Ishikawa (cell line): ENCODE results near the gene TBC1D2.

Experiments
- CEBPB ChIP-seq: IDR thresholded peaks from 2 replicates; pipeline ENCODE4 v1.6.1; 2012
- CREB1 ChIP-seq: IDR thresholded peaks from 2 replicates; pipeline ENCODE4 v1.6.1; 2012; ENCODE audit warnings: low read depth
- EGR1 ChIP-seq: IDR thresholded peaks from 2 replicates; pipeline ENCODE4 v1.6.1; 2012
- EP300 ChIP-seq: IDR thresholded peaks from 2 replicates; pipeline ENCODE4 v1.6.1; 2012; ENCODE audit warnings: borderline replicate concordance
- FOXM1 ChIP-seq: IDR thresholded peaks from 2 replicates; pipeline ENCODE4 v1.6.1; 2012; ENCODE audit warnings: low read depth, borderline replicate concordance
- NFIC ChIP-seq: IDR thresholded peaks from 2 replicates; pipeline ENCODE4 v1.6.1; 2012
- RAD21 ChIP-seq: IDR thresholded peaks from 2 replicates; pipeline ENCODE4 v1.6.1; 2012; ENCODE audit warnings: low read depth
- TAF1 ChIP-seq: IDR thresholded peaks from 2 replicates; pipeline ENCODE4 v1.6.1; 2012; ENCODE audit warnings: low read depth, mild to moderate bottlenecking
- TCF12 ChIP-seq: IDR thresholded peaks from 2 replicates; pipeline ENCODE4 v1.6.1; 2012; ENCODE audit warnings: low read depth
- TEAD4 ChIP-seq: IDR thresholded peaks from 2 replicates; pipeline ENCODE4 v1.6.1; 2012
- YY1 ChIP-seq: IDR thresholded peaks from 2 replicates; pipeline ENCODE4 v1.6.1; 2012; ENCODE audit warnings: low read depth
- ZBTB7A ChIP-seq: IDR thresholded peaks from 2 replicates; pipeline ENCODE4 v1.6.1; 2012; ENCODE audit warnings: low read depth
- TF ChIP-seq, protein P1 (sequence below): IDR thresholded peaks from 2 replicates; pipeline ENCODE4 v1.6.1; 2012
- TF ChIP-seq, protein P2 (sequence below): IDR thresholded peaks from 2 replicates; pipeline ENCODE4 v1.6.1; 2012
- TF ChIP-seq, protein P3 (sequence below): IDR thresholded peaks from 2 replicates; pipeline ENCODE4 v1.6.1; 2012; ENCODE audit warnings: low read depth, mild to moderate bottlenecking

The TBC1D2 gene

GRCh38 chr9:98190757-98191105, 64.7 kb downstream of the TBC1D2 start:
- TF ChIP-seq YY1 (no peak), FOXM1 (no peak)

DNA sequence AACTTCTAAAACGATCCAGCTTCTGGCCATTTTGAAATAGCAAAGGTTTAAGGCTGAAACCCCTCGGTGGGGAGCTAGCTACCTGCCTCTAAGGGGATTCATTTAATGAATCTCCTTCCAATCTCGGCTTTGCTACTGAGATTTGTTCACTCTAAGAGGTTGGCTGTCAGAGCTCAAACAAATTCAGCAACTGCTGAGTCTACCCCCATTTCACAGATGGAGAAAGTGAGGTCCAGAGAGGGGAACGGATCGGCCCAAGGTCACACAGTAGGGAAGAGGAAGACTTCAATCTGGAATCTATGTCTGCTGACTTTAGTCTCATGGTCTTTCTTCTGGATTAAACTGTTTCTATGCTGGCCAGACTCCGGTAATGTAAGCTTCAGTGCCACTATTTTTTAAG, 66.0 kb downstream of the TBC1D2 start:
- no peak for TF ChIP-seq EP300
- TF ChIP-seq, protein P1, sequence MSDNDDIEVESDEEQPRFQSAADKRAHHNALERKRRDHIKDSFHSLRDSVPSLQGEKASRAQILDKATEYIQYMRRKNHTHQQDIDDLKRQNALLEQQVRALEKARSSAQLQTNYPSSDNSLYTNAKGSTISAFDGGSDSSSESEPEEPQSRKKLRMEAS, result no peak
- no peak for TF ChIP-seq TCF12
- TF ChIP-seq TAF1, result no peak
- no peak for TF ChIP-seq CREB1
- TF ChIP-seq EGR1, result no peak
- TF ChIP-seq, protein P2, sequence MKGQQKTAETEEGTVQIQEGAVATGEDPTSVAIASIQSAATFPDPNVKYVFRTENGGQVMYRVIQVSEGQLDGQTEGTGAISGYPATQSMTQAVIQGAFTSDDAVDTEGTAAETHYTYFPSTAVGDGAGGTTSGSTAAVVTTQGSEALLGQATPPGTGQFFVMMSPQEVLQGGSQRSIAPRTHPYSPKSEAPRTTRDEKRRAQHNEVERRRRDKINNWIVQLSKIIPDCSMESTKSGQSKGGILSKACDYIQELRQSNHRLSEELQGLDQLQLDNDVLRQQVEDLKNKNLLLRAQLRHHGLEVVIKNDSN, result no peak
- no peak for TF ChIP-seq ZBTB7A
- TF ChIP-seq TEAD4, result no peak
- TF ChIP-seq, protein P3, sequence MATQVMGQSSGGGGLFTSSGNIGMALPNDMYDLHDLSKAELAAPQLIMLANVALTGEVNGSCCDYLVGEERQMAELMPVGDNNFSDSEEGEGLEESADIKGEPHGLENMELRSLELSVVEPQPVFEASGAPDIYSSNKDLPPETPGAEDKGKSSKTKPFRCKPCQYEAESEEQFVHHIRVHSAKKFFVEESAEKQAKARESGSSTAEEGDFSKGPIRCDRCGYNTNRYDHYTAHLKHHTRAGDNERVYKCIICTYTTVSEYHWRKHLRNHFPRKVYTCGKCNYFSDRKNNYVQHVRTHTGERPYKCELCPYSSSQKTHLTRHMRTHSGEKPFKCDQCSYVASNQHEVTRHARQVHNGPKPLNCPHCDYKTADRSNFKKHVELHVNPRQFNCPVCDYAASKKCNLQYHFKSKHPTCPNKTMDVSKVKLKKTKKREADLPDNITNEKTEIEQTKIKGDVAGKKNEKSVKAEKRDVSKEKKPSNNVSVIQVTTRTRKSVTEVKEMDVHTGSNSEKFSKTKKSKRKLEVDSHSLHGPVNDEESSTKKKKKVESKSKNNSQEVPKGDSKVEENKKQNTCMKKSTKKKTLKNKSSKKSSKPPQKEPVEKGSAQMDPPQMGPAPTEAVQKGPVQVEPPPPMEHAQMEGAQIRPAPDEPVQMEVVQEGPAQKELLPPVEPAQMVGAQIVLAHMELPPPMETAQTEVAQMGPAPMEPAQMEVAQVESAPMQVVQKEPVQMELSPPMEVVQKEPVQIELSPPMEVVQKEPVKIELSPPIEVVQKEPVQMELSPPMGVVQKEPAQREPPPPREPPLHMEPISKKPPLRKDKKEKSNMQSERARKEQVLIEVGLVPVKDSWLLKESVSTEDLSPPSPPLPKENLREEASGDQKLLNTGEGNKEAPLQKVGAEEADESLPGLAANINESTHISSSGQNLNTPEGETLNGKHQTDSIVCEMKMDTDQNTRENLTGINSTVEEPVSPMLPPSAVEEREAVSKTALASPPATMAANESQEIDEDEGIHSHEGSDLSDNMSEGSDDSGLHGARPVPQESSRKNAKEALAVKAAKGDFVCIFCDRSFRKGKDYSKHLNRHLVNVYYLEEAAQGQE, result no peak
- TF ChIP-seq NFIC, result no peak
- TF ChIP-seq FOXM1, result no peak
- no peak for TF ChIP-seq YY1
- no peak for TF ChIP-seq RAD21

DNA sequence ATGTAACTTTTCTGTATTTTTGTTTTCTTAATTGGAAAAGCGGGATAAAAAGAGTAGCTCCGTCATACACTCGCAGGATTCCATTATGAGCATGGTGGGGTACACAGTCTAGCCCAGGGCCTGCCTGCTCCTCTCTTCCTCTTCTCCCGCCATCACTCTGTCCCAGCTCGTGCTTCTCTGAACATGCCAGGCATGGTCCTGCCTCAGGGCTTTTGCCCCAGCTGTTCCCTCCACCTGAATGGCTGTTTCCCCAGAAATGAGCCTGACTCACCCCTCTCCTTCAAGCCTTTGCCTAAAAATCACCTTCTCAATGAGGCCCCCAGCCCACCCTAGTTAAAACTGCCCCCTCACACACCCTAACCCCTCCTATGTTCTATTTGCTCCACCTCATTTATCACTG, 67.5 kb downstream of the TBC1D2 start:
- TF ChIP-seq TEAD4, result no peak
- TF ChIP-seq, protein P1, result no peak
- no peak for TF ChIP-seq YY1
- TF ChIP-seq CEBPB, result no peak
- TF ChIP-seq, protein P3, result no peak
- no peak for TF ChIP-seq EGR1
- no peak for TF ChIP-seq EP300
- no peak for TF ChIP-seq NFIC
- TF ChIP-seq ZBTB7A, result no peak

- TF ChIP-seq TCF12 (no peak), EGR1 (no peak), CREB1 (no peak), NFIC (no peak), EP300 (no peak), RAD21 (no peak), TAF1 (no peak), YY1 (no peak), CEBPB (no peak), TEAD4 (no peak)
- TF ChIP-seq, protein P1, result no peak
- TF ChIP-seq, protein P2, result no peak
Measured at GRCh38 chr9:98186236-98186635, 69.2 kb downstream of the TBC1D2 start.

DNA sequence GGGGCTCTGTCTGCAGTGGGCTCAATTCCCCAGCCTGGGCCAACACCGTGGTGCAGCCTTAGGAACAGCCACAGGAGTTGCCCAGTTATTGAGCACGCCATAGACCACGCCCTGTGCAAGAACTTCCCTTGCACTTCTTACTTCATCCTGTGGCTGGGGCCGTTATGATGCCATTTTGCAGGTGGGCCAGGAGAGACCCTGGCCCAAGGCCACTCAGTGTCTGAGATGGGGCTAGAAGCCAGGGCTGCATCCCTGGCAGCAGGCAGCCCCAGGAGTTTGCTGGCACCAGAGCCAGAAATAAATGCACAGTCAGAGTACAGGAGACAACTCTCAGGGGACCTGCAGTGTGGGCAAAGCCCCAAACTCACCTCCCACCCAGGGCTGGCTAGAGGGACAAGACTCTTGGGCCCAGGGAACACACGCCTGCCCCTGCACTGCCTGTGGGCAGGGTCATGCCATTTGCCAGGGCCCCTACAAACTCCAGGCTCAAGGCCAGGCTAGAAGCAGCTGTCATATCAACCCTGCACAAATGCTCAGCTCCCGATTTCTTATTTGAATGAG, 69.8 kb downstream of the TBC1D2 start:
- TF ChIP-seq CEBPB (no peak), YY1 (no peak), FOXM1 (no peak), ZBTB7A (no peak), TCF12 (no peak), TAF1 (no peak), EP300 (no peak), TEAD4 (no peak), RAD21 (no peak), EGR1 (no peak), CREB1 (no peak), NFIC (no peak)
- TF ChIP-seq, protein P2, result no peak
- TF ChIP-seq, protein P3, result no peak
